Measurements from ENCODE around the gene AASDH.
"Not testable (repeated sequence)": the region's sequence is repeated elsewhere in the genome, so short reads cannot be mapped to it uniquely, and the experiment has no call there.

AASDH gene

GRCh38 chr4:56370377-56370776, 16.9 kb downstream of the AASDH start:
- DNase-seq = no peak
- TF ChIP-seq GATA1 (IDR thresholded peaks at IDR 0.05; ENCODE audit: low read depth, low read length) = no peak

GRCh38 chr4:56362981-56363380, 24.3 kb downstream of the AASDH start:
- DNase-seq = not testable (repeated sequence)

- no peak for TF ChIP-seq GATA1 (IDR thresholded peaks at IDR 0.05; ENCODE audit: low read depth, low read length)
- no peak for TF ChIP-seq POLR2A (IDR thresholded peaks at IDR 0.05; ENCODE audit: low read length)
- DNase-seq = no peak
These were observed 27.2 kb downstream of the AASDH start for GRCh38 chr4:56360071-56360470.

GRCh38 chr4:56356650-56357049, 30.6 kb downstream of the AASDH start:
- TF ChIP-seq GATA1 (IDR thresholded peaks at IDR 0.05; ENCODE audit: low read depth, low read length) (no peak), POLR2A (IDR thresholded peaks at IDR 0.05; ENCODE audit: low read length) (no peak)
- no peak for DNase-seq

- DNase-seq = no peak
- TF ChIP-seq POLR2A (IDR thresholded peaks at IDR 0.05; ENCODE audit: low read length) (no peak), GATA1 (IDR thresholded peaks at IDR 0.05; ENCODE audit: low read depth, low read length) (no peak)
These were observed 38.7 kb downstream of the AASDH start for GRCh38 chr4:56348576-56348975.

GRCh38 chr4:56345458-56345857, 41.8 kb downstream of the AASDH start:
- DNase-seq = no peak
- TF ChIP-seq GATA1 (IDR thresholded peaks at IDR 0.05; ENCODE audit: low read depth, low read length) (no peak), POLR2A (IDR thresholded peaks at IDR 0.05; ENCODE audit: low read length) (no peak)

- DNase-seq = no peak
- no peak for TF ChIP-seq GATA1 (IDR thresholded peaks at IDR 0.05; ENCODE audit: low read depth, low read length)
- no peak for TF ChIP-seq POLR2A (IDR thresholded peaks at IDR 0.05; ENCODE audit: low read length)
These were observed 44.5 kb downstream of the AASDH start for GRCh38 chr4:56342746-56343145.

- no peak for DNase-seq
- TF ChIP-seq POLR2A (IDR thresholded peaks at IDR 0.05; ENCODE audit: low read length) = no peak
- TF ChIP-seq GATA1 (IDR thresholded peaks at IDR 0.05; ENCODE audit: low read depth, low read length) = no peak
These were observed 56.6 kb downstream of the AASDH start for GRCh38 chr4:56330691-56331090.

- TF ChIP-seq GATA1 (IDR thresholded peaks at IDR 0.05; ENCODE audit: low read depth, low read length) (no peak), POLR2A (IDR thresholded peaks at IDR 0.05; ENCODE audit: low read length) (no peak)
- no peak for DNase-seq
These were observed 60.9 kb downstream of the AASDH start for GRCh38 chr4:56326363-56326762.

GRCh38 chr4:56324011-56324610, 63.2 kb downstream of the AASDH start:
- DNase-seq = no peak
- TF ChIP-seq GATA1 (IDR thresholded peaks at IDR 0.05; ENCODE audit: low read depth, low read length) (no peak), POLR2A (IDR thresholded peaks at IDR 0.05; ENCODE audit: low read length) (no peak)

GRCh38 chr4:56323327-56323726, 64.0 kb downstream of the AASDH start:
- DNase-seq = no peak
- TF ChIP-seq GATA1 (IDR thresholded peaks at IDR 0.05; ENCODE audit: low read depth, low read length) = no peak

- no peak for TF ChIP-seq POLR2A (IDR thresholded peaks at IDR 0.05; ENCODE audit: low read length)
- no peak for TF ChIP-seq GATA1 (IDR thresholded peaks at IDR 0.05; ENCODE audit: low read depth, low read length)
- DNase-seq = no peak
These were observed 66.0 kb downstream of the AASDH start for GRCh38 chr4:56321251-56321650.

GRCh38 chr4:56320293-56320692, 67.0 kb downstream of the AASDH start:
- no peak for TF ChIP-seq GATA1 (IDR thresholded peaks at IDR 0.05; ENCODE audit: low read depth, low read length)
- no peak for TF ChIP-seq POLR2A (IDR thresholded peaks at IDR 0.05; ENCODE audit: low read length)
- DNase-seq = no peak

GRCh38 chr4:56318555-56318954, 68.7 kb downstream of the AASDH start:
- no peak for TF ChIP-seq POLR2A (IDR thresholded peaks at IDR 0.05; ENCODE audit: low read length)
- no peak for TF ChIP-seq GATA1 (IDR thresholded peaks at IDR 0.05; ENCODE audit: low read depth, low read length)
- no peak for DNase-seq

GRCh38 chr4:56317749-56318148, 69.5 kb downstream of the AASDH start:
- TF ChIP-seq POLR2A (IDR thresholded peaks at IDR 0.05; ENCODE audit: low read length) = no peak
- no peak for TF ChIP-seq GATA1 (IDR thresholded peaks at IDR 0.05; ENCODE audit: low read depth, low read length)
- no peak for DNase-seq
